ENCODE data around the gene TOM1L2.

Gene TOM1L2

DNA sequence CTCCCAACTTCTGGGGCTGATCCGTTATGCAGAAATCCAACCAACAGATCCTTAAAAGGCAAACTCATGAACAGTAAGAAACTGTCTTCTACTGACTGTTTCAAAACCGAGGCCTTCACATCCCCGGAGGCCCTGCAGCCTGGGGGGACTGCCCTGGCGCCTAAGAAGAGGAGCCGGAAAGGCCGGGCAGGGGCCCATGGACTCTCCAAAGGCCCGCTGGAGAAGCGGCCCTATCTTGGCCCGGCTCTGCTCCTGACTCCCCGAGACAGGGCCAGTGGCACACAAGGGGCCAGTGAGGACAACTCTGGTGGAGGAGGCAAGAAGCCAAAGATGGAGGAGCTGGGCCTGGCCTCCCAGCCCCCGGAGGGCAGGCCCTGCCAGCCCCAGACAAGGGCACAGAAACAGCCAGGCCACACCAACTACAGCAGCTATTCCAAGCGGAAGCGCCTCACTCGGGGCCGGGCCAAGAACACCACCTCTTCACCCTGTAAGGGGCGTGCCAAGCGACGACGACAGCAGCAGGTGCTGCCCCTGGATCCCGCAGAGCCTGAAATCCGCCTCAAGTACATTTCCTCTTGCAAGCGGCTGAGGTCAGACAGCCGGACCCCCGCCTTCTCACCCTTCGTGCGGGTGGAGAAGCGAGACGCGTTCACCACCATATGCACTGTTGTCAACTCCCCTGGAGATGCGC, 174.9 kb downstream of the TOM1L2 start:
- TF ChIP-seq, protein P1, sequence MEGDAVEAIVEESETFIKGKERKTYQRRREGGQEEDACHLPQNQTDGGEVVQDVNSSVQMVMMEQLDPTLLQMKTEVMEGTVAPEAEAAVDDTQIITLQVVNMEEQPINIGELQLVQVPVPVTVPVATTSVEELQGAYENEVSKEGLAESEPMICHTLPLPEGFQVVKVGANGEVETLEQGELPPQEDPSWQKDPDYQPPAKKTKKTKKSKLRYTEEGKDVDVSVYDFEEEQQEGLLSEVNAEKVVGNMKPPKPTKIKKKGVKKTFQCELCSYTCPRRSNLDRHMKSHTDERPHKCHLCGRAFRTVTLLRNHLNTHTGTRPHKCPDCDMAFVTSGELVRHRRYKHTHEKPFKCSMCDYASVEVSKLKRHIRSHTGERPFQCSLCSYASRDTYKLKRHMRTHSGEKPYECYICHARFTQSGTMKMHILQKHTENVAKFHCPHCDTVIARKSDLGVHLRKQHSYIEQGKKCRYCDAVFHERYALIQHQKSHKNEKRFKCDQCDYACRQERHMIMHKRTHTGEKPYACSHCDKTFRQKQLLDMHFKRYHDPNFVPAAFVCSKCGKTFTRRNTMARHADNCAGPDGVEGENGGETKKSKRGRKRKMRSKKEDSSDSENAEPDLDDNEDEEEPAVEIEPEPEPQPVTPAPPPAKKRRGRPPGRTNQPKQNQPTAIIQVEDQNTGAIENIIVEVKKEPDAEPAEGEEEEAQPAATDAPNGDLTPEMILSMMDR (IDR thresholded peaks at IDR 0.05): no peak
- peaks cover 8% of the 10 kb centered on the region for H3K27me3 ChIP-seq
- peaks cover 44% of the 10 kb centered on the region for H3K36me3 ChIP-seq
- no peaks in the 10 kb centered on the region for H3K9me3 ChIP-seq
- no peak overlapping the region for H3K4me3 ChIP-seq (ENCODE audit: low read depth in 1 of 2, low read length in 1 of 2)
- no peaks in the 10 kb centered on the region for H3K4me1 ChIP-seq (ENCODE audit: control insufficient read depth in 1 of 2, insufficient read depth in 1 of 2, low read depth in 1 of 2, low read length in 1 of 2)
- no peak overlapping the region for H3K27ac ChIP-seq

DNA sequence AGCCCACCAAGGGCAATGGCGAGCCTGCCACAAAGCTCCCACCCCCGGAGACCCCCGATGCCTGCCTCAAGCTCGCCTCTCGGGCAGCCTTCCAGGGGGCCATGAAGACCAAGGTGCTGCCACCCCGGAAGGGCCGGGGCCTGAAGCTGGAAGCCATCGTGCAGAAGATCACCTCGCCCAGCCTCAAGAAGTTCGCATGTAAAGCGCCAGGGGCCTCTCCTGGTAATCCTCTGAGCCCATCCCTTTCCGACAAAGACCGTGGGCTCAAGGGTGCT, 175.5 kb downstream of the TOM1L2 start:
- TF ChIP-seq, protein P1 (IDR thresholded peaks at IDR 0.05): no peak
- Histone ChIP-seq H3K27ac (no peak overlapping the region), H3K4me3 (ENCODE audit: low read depth in 1 of 2, low read length in 1 of 2) (no peak overlapping the region), H3K9me3 (no peaks in the 10 kb centered on the region), H3K36me3 (peaks cover 44% of the 10 kb centered on the region), H3K4me1 (ENCODE audit: control insufficient read depth in 1 of 2, insufficient read depth in 1 of 2, low read depth in 1 of 2, low read length in 1 of 2) (no peaks in the 10 kb centered on the region), H3K27me3 (peaks cover 13% of the 10 kb centered on the region)

DNA sequence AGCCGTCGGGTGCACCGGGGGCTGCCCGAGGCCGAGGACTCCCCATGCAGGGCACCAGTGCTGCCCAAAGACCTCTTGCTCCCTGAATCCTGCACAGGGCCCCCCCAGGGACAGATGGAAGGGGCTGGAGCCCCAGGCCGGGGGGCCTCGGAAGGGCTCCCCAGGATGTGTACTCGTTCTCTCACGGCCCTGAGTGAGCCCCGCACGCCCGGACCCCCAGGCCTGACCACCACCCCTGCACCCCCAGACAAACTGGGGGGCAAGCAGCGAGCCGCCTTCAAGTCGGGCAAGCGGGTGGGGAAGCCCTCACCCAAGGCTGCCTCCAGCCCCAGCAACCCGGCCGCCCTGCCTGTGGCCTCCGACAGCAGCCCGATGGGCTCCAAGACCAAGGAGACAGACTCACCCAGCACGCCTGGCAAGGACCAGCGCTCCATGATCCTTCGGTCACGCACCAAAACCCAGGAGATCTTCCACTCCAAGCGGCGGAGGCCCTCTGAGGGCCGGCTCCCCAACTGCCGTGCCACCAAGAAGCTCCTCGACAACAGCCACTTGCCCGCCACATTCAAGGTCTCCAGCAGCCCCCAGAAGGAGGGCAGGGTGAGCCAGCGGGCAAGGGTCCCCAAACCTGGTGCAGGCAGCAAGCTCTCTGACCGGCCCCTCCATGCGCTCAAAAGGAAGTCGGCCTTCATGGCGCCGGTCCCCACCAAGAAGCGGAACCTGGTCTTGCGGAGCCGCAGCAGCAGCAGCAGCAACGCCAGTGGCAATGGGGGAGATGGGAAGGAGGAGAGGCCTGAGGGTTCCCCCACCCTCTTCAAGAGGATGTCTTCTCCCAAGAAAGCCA, 176.0 kb downstream of the TOM1L2 start:
- TF ChIP-seq, protein P1 (IDR thresholded peaks at IDR 0.05): no peak
- peaks cover 15% of the 10 kb centered on the region for H3K27me3 ChIP-seq
- H3K4me3 ChIP-seq (ENCODE audit: low read depth in 1 of 2, low read length in 1 of 2): no peak overlapping the region
- H3K36me3 ChIP-seq: peaks cover 44% of the 10 kb centered on the region
- H3K9me3 ChIP-seq: no peaks in the 10 kb centered on the region
- H3K27ac ChIP-seq: no peak overlapping the region
- H3K4me1 ChIP-seq (ENCODE audit: control insufficient read depth in 1 of 2, insufficient read depth in 1 of 2, low read depth in 1 of 2, low read length in 1 of 2): no peaks in the 10 kb centered on the region

DNA sequence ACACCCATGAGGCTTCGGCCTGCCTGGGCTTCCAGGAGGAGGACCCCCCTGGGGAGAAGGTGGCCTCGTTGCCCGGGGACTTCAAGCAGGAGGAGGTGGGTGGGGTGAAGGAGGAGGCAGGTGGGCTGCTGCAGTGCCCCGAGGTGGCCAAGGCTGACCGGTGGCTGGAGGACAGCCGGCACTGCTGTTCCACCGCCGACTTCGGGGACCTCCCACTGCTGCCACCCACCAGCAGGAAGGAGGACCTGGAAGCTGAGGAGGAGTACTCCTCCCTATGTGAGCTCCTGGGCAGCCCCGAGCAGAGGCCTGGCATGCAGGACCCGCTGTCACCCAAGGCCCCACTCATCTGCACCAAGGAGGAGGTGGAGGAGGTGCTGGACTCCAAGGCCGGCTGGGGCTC, 176.9 kb downstream of the TOM1L2 start:
- Histone ChIP-seq H3K4me1 (ENCODE audit: control insufficient read depth in 1 of 2, insufficient read depth in 1 of 2, low read depth in 1 of 2, low read length in 1 of 2) (no peaks in the 10 kb centered on the region), H3K27me3 (peaks cover 15% of the 10 kb centered on the region), H3K9me3 (no peaks in the 10 kb centered on the region), H3K4me3 (ENCODE audit: low read depth in 1 of 2, low read length in 1 of 2) (no peak overlapping the region), H3K36me3 (peaks cover 44% of the 10 kb centered on the region), H3K27ac (no peak overlapping the region)
- TF ChIP-seq, protein P1 (IDR thresholded peaks at IDR 0.05): no peak

DNA sequence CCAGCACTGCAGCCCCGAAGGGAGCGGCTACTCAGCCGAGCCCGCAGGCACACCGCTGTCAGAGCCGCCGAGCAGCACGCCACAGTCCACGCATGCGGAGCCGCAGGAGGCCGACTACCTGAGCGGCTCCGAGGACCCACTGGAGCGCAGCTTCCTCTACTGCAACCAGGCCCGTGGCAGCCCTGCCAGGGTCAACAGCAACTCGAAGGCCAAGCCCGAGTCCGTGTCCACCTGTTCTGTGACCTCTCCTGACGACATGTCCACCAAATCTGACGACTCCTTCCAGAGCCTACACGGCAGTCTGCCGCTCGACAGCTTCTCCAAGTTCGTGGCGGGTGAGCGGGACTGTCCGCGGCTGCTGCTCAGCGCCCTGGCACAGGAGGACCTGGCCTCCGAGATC, 177.8 kb downstream of the TOM1L2 start:
- TF ChIP-seq, protein P1 (IDR thresholded peaks at IDR 0.05): no peak
- no peaks in the 10 kb centered on the region for H3K9me3 ChIP-seq
- no peak overlapping the region for H3K4me3 ChIP-seq (ENCODE audit: low read depth in 1 of 2, low read length in 1 of 2)
- H3K27ac ChIP-seq: no peak overlapping the region
- no peaks in the 10 kb centered on the region for H3K4me1 ChIP-seq (ENCODE audit: control insufficient read depth in 1 of 2, insufficient read depth in 1 of 2, low read depth in 1 of 2, low read length in 1 of 2)
- peaks cover 44% of the 10 kb centered on the region for H3K36me3 ChIP-seq
- H3K27me3 ChIP-seq: peaks cover 15% of the 10 kb centered on the region
